Measurements from ENCODE around the gene GRIA1.
A peak's percentile ranks its signal among the peaks of the same experiment; 100 is the strongest.

The GRIA1 gene

GRCh38 chr5:153515301-153515700, 24.8 kb downstream of the GRIA1 start:
- Histone ChIP-seq H3K9me3 (peaks cover 0 to 7% (median 0%) of the 10 kb centered on the region in 3 donors), H3K27ac (no peak overlapping the region), H3K36me3 (no peaks in the 10 kb centered on the region), H3K4me1 (peaks cover 0 to 2% (median 0%) of the 10 kb centered on the region in 4 donors), H3K27me3 (no peaks in the 10 kb centered on the region), H3K4me3 (no peak overlapping the region)
- TF ChIP-seq, protein P1, sequence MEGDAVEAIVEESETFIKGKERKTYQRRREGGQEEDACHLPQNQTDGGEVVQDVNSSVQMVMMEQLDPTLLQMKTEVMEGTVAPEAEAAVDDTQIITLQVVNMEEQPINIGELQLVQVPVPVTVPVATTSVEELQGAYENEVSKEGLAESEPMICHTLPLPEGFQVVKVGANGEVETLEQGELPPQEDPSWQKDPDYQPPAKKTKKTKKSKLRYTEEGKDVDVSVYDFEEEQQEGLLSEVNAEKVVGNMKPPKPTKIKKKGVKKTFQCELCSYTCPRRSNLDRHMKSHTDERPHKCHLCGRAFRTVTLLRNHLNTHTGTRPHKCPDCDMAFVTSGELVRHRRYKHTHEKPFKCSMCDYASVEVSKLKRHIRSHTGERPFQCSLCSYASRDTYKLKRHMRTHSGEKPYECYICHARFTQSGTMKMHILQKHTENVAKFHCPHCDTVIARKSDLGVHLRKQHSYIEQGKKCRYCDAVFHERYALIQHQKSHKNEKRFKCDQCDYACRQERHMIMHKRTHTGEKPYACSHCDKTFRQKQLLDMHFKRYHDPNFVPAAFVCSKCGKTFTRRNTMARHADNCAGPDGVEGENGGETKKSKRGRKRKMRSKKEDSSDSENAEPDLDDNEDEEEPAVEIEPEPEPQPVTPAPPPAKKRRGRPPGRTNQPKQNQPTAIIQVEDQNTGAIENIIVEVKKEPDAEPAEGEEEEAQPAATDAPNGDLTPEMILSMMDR (IDR thresholded peaks at IDR 0.05) = no peak
- DNase-seq = no peak
- intact Hi-C loops (cut with DNase I; ENCODE audit: low total_unique reads) = no loop called here

DNA sequence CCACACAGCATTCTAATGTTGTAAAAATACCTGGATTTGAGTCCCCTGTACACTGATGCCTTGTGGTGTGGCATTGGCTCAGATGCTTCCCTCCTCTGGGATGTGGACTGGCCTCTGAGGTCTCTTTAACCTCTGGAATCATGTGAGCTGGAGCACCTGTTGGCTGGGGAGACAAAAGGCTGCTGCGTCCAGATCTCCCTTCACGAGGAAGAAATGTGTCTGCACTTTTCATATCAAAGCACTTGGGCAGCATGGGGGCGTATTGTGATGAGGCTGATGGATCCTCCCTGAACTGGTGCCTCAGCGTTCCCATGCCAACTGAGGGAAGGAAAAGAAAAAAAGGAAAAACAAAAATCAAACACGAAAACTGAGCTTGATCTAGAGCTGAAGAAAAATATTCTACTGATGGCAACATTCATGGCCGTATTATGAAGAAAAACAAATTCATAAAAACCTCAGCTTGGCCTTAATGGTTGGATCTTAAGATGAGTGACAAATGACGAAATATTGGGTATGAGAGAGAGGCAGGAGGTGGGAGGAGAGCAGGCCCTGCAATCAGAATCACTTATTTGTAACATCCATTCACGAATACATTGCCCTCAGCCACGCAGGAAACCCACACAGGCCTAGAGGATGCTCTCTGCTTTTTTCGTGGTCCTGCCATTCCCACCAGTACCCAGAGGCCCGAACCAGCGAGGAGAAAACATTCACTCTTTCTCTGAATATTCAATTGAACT, 26.2 kb downstream of the GRIA1 start:
- H3K27ac ChIP-seq = no peak overlapping the region
- DNase-seq = no peak
- intact Hi-C loops (cut with DNase I; ENCODE audit: low total_unique reads) = no loop called here

DNA sequence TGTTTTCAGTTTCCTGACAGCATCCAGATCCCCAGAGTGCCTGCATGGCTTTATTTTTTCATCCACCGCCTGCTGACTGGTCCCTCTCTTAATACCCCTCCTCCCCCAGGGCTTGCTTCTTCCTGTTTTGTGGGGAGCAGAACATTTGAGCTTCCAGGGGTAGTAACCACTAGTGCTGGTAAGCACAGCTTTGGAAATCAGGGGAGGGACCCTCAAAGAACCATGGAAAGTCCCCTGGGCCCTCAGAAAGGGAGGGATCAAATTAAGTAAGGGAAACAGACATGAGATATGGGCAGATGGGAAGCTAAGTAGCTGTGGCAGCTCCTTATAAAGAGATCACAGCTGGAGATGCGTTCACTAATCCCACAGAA, 26.8 kb downstream of the GRIA1 start:
- Histone ChIP-seq H3K27ac (no peak overlapping the region), H3K36me3 (no peaks in the 10 kb centered on the region), H3K27me3 (no peaks in the 10 kb centered on the region), H3K9me3 (peaks cover 0 to 7% (median 0%) of the 10 kb centered on the region in 3 donors), H3K4me1 (peaks cover 0 to 15% (median 0%) of the 10 kb centered on the region in 4 donors), H3K4me3 (no peak overlapping the region)
- TF ChIP-seq, protein P1 (IDR thresholded peaks at IDR 0.05) = no peak
- intact Hi-C loops (cut with DNase I; ENCODE audit: low total_unique reads) = no loop called here
- no peak for DNase-seq

More for the DNA sequence above, 26.2 kb downstream of the GRIA1 start:
- peaks cover 0 to 15% (median 0%) of the 10 kb centered on the region in 4 donors for H3K4me1 ChIP-seq
- no peaks in the 10 kb centered on the region for H3K36me3 ChIP-seq
- no peak overlapping the region for H3K4me3 ChIP-seq
- TF ChIP-seq, protein P1 (IDR thresholded peaks at IDR 0.05) = no peak
- peaks cover 0 to 7% (median 0%) of the 10 kb centered on the region in 3 donors for H3K9me3 ChIP-seq
- no peaks in the 10 kb centered on the region for H3K27me3 ChIP-seq

- Histone ChIP-seq H3K4me1 (peaks cover 0 to 44% (median 14%) of the 10 kb centered on the region in 4 donors), H3K27ac (peak overlapping the region in 1 of 2 donors; percentile 5), H3K27me3 (no peaks in the 10 kb centered on the region), H3K4me3 (no peak overlapping the region), H3K36me3 (no peaks in the 10 kb centered on the region), H3K9me3 (no peaks in the 10 kb centered on the region)
- TF ChIP-seq, protein P1 (IDR thresholded peaks at IDR 0.05) = no peak
- intact Hi-C loops (cut with DNase I; ENCODE audit: low total_unique reads) = no loop called here
- no peak for DNase-seq
Measured at GRCh38 chr5:153520137-153520536, 29.7 kb downstream of the GRIA1 start.

DNA sequence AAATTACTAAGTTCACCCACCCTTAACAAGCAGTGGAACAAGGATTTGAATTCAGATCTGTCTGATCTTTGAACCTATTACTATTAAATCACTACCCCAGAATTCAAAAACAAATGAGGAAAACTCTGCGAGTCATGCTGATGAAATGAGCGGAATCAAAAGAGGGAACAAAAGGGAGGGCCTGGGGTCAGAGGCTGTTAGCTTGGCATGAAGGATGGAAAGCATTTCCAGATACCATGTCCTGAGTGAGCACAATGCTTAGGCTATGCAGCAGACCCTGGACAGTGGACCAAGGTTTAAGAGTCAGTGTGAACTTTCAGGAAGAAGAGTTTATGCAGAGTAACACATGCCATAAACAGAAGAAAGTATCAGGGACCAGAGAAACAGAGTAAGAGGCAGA, 30.5 kb downstream of the GRIA1 start:
- TF ChIP-seq, protein P1 (IDR thresholded peaks at IDR 0.05) = no peak
- intact Hi-C loops (cut with DNase I; ENCODE audit: low total_unique reads) = no loop called here
- Histone ChIP-seq H3K27ac (peak overlapping the region in 1 of 2 donors; percentile 5), H3K9me3 (no peaks in the 10 kb centered on the region), H3K36me3 (no peaks in the 10 kb centered on the region), H3K27me3 (no peaks in the 10 kb centered on the region), H3K4me3 (no peak overlapping the region), H3K4me1 (peaks cover 0 to 46% (median 15%) of the 10 kb centered on the region in 4 donors)
- no peak for DNase-seq
